Uterus (tissue), 2 donors: ENCODE results near the gene SSBP4.

Experiments used
- CTCF ChIP-seq, 4 experiments: fragments of 200-600 bp in 2 of 4; fragments of 450-650 bp in 2 of 4; sonication (generic) in 2 of 4; IDR thresholded peaks; one replicate each; pipeline ENCODE4 v1.5.1; 2016 to 2019; ENCODE audit warnings: antibody characterized with exemption in 4 of 4, mild to moderate bottlenecking in 2 of 4, moderate library complexity in 1 of 4
- POLR2A ChIP-seq, 2 donors: fragments of 450-650 bp; IDR thresholded peaks; one replicate each; pipeline ENCODE4 v1.6.1; 2016; ENCODE audit warnings: antibody characterized with exemption in 2 of 2, mild to moderate bottlenecking in 1 of 2, moderate library complexity in 1 of 2

GRCh38 chr19:18408053-18408476 lies 11.1 kb upstream of the SSBP4 start:
- TF ChIP-seq CTCF (IDR thresholded peaks at IDR 0.05) (peak in 1 of 4 experiments; percentile 11), POLR2A (IDR thresholded peaks at IDR 0.05) (no peak)
